ENCODE data around the gene NME7. TPM values are rescaled to one million over a fixed set of nuclear protein-coding genes. Genes with fewer than 3 reads are reported as not detected.

Gene NME7
- total and polyA plus RNA-seq, 12 donors: 5.5 to 18.9 (median 10.5) TPM

DNA sequence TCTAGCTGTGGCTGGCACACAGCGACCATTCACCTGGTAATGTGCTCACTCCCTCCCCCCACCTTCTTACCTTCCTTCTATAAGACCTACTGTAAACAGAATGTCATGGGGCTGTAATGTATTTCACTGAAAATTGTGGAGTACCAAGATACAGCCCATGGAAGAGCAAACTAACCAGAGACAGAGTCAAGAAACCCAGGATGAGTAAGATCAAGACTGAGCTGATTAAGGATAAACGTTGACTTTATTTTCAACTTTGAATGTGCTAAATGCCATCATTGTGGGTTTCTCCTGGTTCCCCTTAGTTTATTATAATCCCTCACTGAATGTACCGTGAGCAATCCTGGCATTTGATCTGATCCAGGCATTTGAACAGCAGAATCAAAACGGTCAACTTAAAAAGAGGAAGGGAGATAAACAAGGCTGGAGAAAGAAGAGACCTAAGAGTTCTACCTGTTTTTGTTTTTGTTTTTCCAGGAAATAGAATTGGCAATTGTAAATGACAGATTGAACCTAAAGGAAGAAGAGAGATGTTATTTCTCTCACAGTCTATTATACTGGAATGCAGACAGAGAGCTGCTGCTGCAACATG, 277.2 kb downstream of the NME7 start:
- Histone ChIP-seq H3K27ac (no peak overlapping the region), H3K4me3 (no peak overlapping the region), H3K36me3 (no peaks in the 10 kb centered on the region), H3K27me3 (no peaks in the 10 kb centered on the region), H3K9me3 (no peaks in the 10 kb centered on the region), H3K4me1 (peaks cover 0 to 29% (median 11%) of the 10 kb centered on the region in 9 donors)
- no peak for ATAC-seq
- TF ChIP-seq, protein P1, sequence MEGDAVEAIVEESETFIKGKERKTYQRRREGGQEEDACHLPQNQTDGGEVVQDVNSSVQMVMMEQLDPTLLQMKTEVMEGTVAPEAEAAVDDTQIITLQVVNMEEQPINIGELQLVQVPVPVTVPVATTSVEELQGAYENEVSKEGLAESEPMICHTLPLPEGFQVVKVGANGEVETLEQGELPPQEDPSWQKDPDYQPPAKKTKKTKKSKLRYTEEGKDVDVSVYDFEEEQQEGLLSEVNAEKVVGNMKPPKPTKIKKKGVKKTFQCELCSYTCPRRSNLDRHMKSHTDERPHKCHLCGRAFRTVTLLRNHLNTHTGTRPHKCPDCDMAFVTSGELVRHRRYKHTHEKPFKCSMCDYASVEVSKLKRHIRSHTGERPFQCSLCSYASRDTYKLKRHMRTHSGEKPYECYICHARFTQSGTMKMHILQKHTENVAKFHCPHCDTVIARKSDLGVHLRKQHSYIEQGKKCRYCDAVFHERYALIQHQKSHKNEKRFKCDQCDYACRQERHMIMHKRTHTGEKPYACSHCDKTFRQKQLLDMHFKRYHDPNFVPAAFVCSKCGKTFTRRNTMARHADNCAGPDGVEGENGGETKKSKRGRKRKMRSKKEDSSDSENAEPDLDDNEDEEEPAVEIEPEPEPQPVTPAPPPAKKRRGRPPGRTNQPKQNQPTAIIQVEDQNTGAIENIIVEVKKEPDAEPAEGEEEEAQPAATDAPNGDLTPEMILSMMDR (IDR thresholded peaks at IDR 0.05): no peak
- intact Hi-C loops (cut with DNase I): no loop called here
- DNase-seq: no peak
- 51 to 69% methylated on average over 4 of the region's 4 CpGs for WGBS, 2 donors

DNA sequence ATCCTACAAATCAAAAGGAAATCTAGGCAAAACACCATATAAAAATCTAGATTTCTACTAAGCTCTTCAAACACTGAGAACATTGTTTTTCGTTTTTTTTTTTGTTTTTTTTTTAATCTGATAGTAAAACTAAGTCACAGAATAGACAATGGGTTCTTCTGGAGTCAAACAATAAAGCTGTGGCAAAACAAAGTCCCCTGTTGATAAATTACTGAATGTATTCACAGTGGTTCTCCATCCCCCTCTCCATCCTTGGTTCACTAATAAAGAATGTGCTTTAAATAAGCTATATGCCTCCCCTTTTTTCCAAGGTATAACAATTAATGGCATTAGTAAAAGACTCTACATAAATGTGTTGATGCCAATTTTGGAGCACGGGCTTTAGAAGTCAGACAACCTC, 277.8 kb downstream of the NME7 start:
- intact Hi-C loops (cut with DNase I): no loop called here
- Histone ChIP-seq H3K36me3 (no peaks in the 10 kb centered on the region), H3K9me3 (no peaks in the 10 kb centered on the region), H3K27ac (no peak overlapping the region), H3K4me1 (peaks cover 0 to 29% (median 11%) of the 10 kb centered on the region in 9 donors), H3K27me3 (no peaks in the 10 kb centered on the region), H3K4me3 (no peak overlapping the region)
- DNase-seq: no peak
- no peak for ATAC-seq
- TF ChIP-seq, protein P1 (IDR thresholded peaks at IDR 0.05): no peak
- WGBS, 2 donors: 81 to 85% methylated on average over 2 of the region's 2 CpGs

DNA sequence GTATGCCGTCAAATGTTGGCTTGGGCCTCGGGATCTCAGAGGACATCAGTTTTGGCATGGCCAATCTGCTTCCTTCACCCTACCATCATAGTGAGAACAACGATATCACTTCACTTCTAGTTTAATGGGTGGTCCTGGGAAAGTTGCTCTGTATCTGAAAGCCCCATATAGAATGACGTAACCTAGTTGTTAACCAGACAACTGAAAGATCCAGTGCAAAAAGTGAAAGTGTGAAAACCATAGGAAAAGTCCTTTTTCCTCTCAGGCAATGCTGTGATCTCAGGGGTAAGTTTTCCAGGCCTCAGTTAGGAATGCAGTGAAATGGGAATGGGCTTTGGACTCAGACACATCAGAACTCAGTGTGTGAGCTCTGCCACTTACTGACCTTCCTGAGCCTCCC, 279.7 kb downstream of the NME7 start:
- Histone ChIP-seq H3K36me3 (no peaks in the 10 kb centered on the region), H3K4me3 (no peak overlapping the region), H3K27ac (no peak overlapping the region), H3K9me3 (no peaks in the 10 kb centered on the region), H3K4me1 (peaks cover 0 to 29% (median 11%) of the 10 kb centered on the region in 9 donors), H3K27me3 (no peaks in the 10 kb centered on the region)
- 63 to 71% methylated on average over 4 of the region's 4 CpGs for WGBS, 2 donors
- DNase-seq (no peak), ATAC-seq (no peak)
- TF ChIP-seq, protein P1 (IDR thresholded peaks at IDR 0.05): no peak
- intact Hi-C loops (cut with DNase I): no loop called here

DNA sequence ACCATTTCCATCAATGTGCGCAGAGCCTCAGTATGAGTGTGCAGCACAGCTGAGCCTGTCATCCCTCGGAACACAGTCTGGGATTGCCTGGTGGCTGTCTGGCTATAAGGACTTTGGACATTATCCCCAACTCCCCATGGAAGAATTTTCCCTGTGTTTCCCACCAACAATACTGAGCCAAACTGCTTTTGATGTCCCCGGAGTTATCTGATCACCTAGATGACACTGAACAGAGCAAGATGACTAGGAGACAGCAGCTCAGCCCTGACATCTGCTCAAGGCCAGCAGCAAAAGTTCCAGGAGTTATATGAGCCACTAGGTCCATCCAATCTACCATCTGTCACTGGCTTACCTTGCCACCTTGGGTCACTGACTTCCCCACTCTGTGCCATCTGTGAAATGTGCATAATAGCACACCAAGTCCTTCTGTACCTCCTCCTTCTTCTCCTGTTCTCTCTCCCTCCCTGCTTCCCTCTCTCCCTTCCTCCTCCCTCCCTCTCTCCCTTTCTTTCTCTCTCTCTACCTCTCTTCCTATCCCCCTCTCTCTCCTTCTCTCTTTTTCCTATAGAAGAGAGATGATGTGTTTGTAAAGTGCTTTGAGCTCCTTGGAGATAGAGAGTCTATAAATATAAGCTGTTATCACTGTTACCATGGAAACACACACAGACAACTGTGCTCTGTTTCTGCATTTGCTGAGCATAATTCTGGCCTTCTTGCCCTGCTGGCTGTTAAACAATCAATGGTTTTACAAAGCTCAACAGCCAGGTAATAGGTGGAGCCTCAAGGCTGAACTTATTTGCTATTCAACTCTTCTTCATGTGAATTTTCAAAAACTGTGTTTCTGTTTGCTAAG, 280.8 kb downstream of the NME7 start:
- peak overlapping the region in 1 of 10 donors; percentile 42 for H3K27ac ChIP-seq
- WGBS, 2 donors: 70 to 73% methylated on average over 3 of the region's 3 CpGs
- DNase-seq (no peak), ATAC-seq (peak; percentile 46 to 88 (median 81))
- H3K9me3 ChIP-seq: no peaks in the 10 kb centered on the region
- TF ChIP-seq, protein P1 (IDR thresholded peaks at IDR 0.05): no peak
- intact Hi-C loops (cut with DNase I): no loop called here
- H3K27me3 ChIP-seq: no peaks in the 10 kb centered on the region
- peaks cover 0 to 29% (median 11%) of the 10 kb centered on the region in 9 donors for H3K4me1 ChIP-seq
- H3K36me3 ChIP-seq: no peaks in the 10 kb centered on the region
- H3K4me3 ChIP-seq: no peak overlapping the region
